SK-N-MC (cell line): ENCODE data around the gene SMG9.

Experiments
- EZH2 ChIP-seq: fragments of 200-600 bp; sonication (generic); IDR thresholded peaks from one replicate; pipeline ENCODE4 v1.6.1; 2017; ENCODE audit warnings: antibody characterized with exemption
- FOXP2 ChIP-seq: optimal IDR thresholded peaks from 2 replicates; pipeline ENCODE3; 2011; ENCODE audit warnings: mild to moderate bottlenecking, moderate library complexity; ENCODE audit not compliant: insufficient read depth; ENCODE audit errors: extremely low read length, control extremely low read depth

DNA sequence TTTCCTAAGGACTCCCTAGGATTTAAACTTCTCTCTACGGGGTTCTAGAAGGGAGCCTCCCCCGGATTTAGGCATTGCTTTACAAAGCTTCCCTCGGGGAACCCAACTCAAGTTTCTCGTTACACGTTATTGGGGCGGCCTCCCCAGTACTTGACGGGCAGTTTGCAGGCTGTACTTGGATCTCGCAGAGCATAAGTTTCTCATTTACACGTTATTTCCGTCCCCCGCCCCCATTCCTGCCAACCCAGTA is 584 bp downstream of the SMG9 start:
- TF ChIP-seq EZH2: no peak
- TF ChIP-seq FOXP2: no peak
